Prostate gland (tissue), 2 donors: ENCODE data around the gene TPBGL.
"Not testable (repeated sequence)": the region's sequence is repeated elsewhere in the genome, so short reads cannot be mapped to it uniquely, and the experiment has no call there.

ENCODE experiments used
- POLR2A ChIP-seq: fragments of 450-650 bp; IDR thresholded peaks from one replicate; pipeline ENCODE4 v1.6.1; 2016; ENCODE audit warnings: antibody characterized with exemption, mild to moderate bottlenecking
- TF ChIP-seq, protein P1 (sequence below), 4 experiments: fragments of 200-600 bp in 2 of 4; fragments of 450-650 bp in 2 of 4; sonication (generic) in 2 of 4; IDR thresholded peaks; 1 replicate in 3 of 4; 2 replicates in 1 of 4; pipeline ENCODE4 v1.5.1; 2016 to 2019; ENCODE audit warnings: antibody characterized with exemption in 4 of 4, mild to moderate bottlenecking in 2 of 4, moderate library complexity in 2 of 4

DNA sequence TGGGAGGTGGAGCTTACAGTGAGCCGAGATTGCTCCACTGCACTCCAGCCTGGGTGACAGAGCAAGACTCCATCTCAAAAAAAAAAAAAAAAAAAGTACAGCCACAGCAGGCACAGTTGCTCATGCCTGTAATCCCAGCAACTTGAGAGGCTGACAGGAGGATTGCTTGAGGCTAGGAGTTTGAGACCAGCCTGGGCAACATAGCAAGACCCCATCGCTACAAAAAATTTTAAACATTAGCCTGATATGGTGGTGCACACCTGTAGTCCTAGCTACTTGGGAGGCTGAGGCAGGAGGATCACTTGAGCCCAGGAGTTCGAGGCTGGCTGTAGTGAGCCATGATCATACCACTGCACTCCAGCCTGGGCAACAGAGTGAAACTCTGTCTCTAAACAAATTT is 34.1 kb downstream of the TPBGL start:
- TF ChIP-seq, protein P1, sequence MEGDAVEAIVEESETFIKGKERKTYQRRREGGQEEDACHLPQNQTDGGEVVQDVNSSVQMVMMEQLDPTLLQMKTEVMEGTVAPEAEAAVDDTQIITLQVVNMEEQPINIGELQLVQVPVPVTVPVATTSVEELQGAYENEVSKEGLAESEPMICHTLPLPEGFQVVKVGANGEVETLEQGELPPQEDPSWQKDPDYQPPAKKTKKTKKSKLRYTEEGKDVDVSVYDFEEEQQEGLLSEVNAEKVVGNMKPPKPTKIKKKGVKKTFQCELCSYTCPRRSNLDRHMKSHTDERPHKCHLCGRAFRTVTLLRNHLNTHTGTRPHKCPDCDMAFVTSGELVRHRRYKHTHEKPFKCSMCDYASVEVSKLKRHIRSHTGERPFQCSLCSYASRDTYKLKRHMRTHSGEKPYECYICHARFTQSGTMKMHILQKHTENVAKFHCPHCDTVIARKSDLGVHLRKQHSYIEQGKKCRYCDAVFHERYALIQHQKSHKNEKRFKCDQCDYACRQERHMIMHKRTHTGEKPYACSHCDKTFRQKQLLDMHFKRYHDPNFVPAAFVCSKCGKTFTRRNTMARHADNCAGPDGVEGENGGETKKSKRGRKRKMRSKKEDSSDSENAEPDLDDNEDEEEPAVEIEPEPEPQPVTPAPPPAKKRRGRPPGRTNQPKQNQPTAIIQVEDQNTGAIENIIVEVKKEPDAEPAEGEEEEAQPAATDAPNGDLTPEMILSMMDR (IDR thresholded peaks at IDR 0.05): not testable (repeated sequence)
- not testable (repeated sequence) for TF ChIP-seq POLR2A
